ENCODE results near the gene NECTIN4.

DNA sequence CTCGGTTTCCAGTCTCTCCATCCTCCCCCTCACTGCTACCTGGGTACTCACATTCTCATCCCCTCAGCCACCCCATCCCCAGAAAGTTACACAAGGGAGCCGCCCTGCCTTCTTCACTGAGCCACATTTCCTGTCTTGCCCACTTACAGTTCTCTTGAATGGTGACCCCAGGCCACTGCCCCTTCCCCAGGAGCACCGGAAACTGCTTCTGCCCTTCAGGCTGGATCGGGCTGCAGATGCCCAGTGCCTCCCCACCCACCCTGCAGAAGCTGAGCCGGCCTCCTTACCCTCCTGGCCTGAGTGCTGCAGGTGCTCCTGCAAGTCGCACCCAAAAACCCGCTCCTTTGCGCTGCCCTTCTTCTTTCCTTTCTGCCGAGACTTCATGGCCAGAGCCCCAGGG, 20.1 kb downstream of the NECTIN4 start:
- TF ChIP-seq CTCF (IDR thresholded peaks at IDR 0.05; ENCODE audit: low read depth, low read length, poor library complexity, severe bottlenecking) (no peak), EZH2phosphoT487 (IDR thresholded peaks at IDR 0.05; ENCODE audit: borderline replicate concordance, low read length) (no peak)

All from DOHH2 (cell line).